ENCODE data around the gene CAPZB. TPM values are rescaled to one million over a fixed set of nuclear protein-coding genes. Genes with fewer than 3 reads are reported as not detected.

Gene CAPZB
- 161 TPM for polyA plus RNA-seq (2012; ENCODE audit: insufficient read depth, insufficient read length, low read depth)

DNA sequence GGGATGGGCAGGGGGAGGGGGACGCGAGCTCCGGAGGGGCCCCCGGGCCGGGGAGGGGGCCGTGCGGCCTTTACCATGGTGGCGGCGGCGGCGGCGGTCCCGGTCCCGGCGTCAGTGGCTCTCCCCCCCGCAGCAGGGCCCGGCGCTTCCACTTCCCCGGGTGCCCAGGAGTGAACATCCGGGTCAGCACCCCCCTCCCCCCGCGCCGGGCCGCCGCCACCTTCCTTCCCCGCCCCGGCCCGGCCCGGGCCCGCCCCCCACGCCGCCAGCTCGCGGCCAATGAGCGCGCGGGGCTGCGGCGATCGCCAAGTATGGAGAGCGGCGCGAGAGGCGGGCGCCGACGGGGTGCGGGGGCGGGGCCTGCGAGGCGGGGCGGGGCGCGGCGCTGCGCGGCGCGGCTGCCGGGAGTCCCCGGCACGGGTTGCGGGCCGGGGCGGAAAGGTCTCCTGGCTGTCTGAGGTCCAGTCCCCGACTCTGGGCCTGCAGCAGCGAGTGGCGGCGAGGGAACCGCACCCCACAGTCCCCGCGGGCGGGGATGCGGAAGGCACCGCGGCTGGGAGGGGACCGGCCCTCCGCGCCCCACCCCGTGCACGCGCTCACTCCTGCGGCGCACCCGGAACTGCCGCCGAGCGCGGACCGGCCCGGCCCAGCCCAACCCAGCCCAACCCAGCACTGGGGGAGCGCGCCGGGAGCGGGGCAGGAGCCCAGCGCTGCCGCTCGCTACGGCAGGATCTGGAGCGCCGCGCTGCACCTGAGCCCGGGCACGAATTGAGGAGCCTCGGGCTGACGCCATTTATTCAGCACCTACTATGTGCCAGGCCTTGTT is at the start of gene CAPZB:
CAPZB (minus strand) TSS at position 178 of the 826 bp plus-strand sequence; CDS start at position 77, 101 bp downstream.
- Histone ChIP-seq H3K36me3 (no peaks in the 10 kb centered on the region), H3K9me3 (no peaks in the 10 kb centered on the region), H3K27me3 (no peaks in the 10 kb centered on the region), H3K4me1 (no peaks in the 10 kb centered on the region), H3K4me3 (ENCODE audit: low read depth, low read length) (peak within 1 kb of the TSS; percentile 78)
- DNase-seq: peak; percentile 91
- TF ChIP-seq, protein P1, sequence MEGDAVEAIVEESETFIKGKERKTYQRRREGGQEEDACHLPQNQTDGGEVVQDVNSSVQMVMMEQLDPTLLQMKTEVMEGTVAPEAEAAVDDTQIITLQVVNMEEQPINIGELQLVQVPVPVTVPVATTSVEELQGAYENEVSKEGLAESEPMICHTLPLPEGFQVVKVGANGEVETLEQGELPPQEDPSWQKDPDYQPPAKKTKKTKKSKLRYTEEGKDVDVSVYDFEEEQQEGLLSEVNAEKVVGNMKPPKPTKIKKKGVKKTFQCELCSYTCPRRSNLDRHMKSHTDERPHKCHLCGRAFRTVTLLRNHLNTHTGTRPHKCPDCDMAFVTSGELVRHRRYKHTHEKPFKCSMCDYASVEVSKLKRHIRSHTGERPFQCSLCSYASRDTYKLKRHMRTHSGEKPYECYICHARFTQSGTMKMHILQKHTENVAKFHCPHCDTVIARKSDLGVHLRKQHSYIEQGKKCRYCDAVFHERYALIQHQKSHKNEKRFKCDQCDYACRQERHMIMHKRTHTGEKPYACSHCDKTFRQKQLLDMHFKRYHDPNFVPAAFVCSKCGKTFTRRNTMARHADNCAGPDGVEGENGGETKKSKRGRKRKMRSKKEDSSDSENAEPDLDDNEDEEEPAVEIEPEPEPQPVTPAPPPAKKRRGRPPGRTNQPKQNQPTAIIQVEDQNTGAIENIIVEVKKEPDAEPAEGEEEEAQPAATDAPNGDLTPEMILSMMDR (IDR thresholded peaks at IDR 0.05; ENCODE audit: low read depth, low read length): no peak

DNA sequence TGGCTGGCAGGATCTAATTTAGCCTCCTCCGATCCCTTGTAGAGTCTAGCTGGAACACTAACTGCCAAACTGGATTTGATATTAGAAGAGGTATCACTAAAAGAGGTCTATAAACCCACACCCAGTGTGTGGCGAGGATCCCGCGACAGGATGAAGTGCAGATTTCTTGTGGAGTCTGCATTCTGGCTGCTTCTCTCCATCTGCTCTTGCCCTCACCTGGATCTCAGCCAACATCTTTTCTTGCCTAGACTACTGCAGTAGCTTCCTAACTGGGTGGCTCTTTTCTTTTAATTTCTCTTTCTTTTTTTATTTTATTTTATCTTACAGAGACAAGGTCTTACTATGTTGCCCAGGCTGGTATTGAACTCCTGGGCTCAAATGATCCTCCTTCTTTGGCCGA is 48.9 kb upstream of the CAPZB start:
- TF ChIP-seq, protein P1 (IDR thresholded peaks at IDR 0.05; ENCODE audit: low read depth, low read length): no peak
- no peak for DNase-seq
- no peaks in the 10 kb centered on the region for H3K9me3 ChIP-seq

DNA sequence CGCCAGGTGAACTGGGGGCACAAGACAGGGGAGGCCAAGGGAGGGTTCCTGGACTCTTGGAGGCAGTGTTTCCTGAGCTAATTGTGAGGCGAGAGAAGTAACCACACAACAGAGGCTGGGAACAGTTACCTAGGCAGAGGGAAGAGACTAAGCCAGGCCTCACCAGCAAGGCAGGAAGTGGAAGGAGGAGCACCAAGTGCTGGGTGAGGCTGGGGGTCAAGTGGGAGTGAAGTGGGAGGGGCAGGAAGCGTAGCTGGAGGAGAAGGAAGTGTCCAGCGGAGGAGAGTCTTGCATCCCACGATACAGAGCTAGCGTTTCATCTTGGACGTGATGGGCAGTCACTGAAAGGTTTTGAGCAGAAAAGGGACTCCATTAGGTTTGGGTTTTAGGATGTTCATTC is 48.3 kb upstream of the CAPZB start:
- H3K27me3 ChIP-seq: no peaks in the 10 kb centered on the region
- H3K9me3 ChIP-seq: no peaks in the 10 kb centered on the region
- H3K36me3 ChIP-seq: no peaks in the 10 kb centered on the region
- H3K4me3 ChIP-seq (ENCODE audit: low read depth, low read length): no peak overlapping the region
- TF ChIP-seq, protein P1 (IDR thresholded peaks at IDR 0.05; ENCODE audit: low read depth, low read length): no peak
- no peaks in the 10 kb centered on the region for H3K4me1 ChIP-seq
- no peak for DNase-seq

More for the DNA sequence above, 48.9 kb upstream of the CAPZB start:
- H3K36me3 ChIP-seq: no peaks in the 10 kb centered on the region
- no peak overlapping the region for H3K4me3 ChIP-seq (ENCODE audit: low read depth, low read length)
- no peaks in the 10 kb centered on the region for H3K27me3 ChIP-seq
- no peaks in the 10 kb centered on the region for H3K4me1 ChIP-seq

DNA sequence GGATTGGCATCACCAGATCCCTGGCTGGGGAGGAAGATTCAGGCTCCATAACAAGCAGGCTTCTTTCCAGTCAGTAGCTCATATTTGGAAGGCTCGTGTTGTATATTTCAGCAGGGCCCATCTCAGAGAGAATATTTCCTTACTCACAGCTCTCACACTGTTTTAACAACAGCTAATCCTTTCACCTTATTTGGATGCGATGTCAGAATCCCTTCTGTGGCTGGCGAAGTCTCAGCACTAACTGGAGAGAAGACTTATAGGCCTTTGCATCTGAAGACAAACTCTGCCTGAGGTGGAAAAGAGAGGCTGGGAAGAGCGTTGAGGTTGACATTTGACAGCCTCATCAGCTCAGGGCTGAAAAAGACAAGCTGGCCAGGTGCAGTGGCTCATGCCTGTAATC is 47.2 kb upstream of the CAPZB start:
- Histone ChIP-seq H3K9me3 (no peaks in the 10 kb centered on the region), H3K36me3 (no peaks in the 10 kb centered on the region), H3K4me1 (no peaks in the 10 kb centered on the region), H3K27me3 (no peaks in the 10 kb centered on the region), H3K4me3 (ENCODE audit: low read depth, low read length) (no peak overlapping the region)
- TF ChIP-seq, protein P1 (IDR thresholded peaks at IDR 0.05; ENCODE audit: low read depth, low read length): no peak
- no peak for DNase-seq

DNA sequence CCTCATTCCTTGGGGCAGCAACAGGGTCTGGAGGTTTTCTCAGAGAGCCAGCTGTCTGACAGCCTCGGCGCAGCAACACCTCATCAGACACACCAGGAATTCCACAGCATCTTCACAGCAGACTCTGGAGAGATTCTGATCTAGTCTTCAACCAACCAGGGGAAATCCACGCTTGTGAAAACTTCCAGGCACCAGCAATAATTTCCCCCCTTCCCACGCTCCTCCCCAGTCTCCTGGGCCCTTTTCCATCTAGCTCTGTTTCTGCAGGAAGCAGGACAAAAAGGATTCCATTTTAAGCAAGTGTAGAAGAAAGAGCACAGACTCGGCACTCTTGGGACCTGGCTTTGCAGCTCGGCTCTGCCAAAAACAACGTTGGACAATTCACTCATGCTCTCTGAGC is 44.3 kb upstream of the CAPZB start:
- Histone ChIP-seq H3K9me3 (no peaks in the 10 kb centered on the region), H3K36me3 (no peaks in the 10 kb centered on the region), H3K4me3 (ENCODE audit: low read depth, low read length) (no peak overlapping the region), H3K4me1 (no peaks in the 10 kb centered on the region), H3K27me3 (no peaks in the 10 kb centered on the region)
- TF ChIP-seq, protein P1 (IDR thresholded peaks at IDR 0.05; ENCODE audit: low read depth, low read length): no peak
- DNase-seq: no peak

DNA sequence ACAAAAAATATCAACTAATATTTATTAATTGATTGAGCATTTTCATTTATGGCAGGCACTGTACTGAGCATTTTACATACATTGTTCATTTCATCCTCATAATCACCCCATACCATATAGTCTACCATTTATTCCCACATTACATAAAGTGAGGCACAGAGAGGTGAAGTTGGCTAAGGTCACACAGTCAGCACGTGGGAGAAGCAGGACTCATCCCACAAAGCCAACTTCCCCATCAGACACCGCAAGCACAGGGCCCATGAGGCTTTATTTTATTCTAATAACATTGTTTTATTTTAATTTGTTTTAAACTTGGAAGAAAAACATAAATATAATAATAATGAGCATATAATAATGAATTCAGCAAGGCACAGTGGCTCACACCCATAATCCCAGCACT is 43.1 kb upstream of the CAPZB start:
- Histone ChIP-seq H3K9me3 (no peaks in the 10 kb centered on the region), H3K27me3 (no peaks in the 10 kb centered on the region), H3K4me3 (ENCODE audit: low read depth, low read length) (no peak overlapping the region), H3K4me1 (no peaks in the 10 kb centered on the region), H3K36me3 (no peaks in the 10 kb centered on the region)
- TF ChIP-seq, protein P1 (IDR thresholded peaks at IDR 0.05; ENCODE audit: low read depth, low read length): no peak
- no peak for DNase-seq

Measured in BE2C (cell line).